NCI-H2107 treated with DMSO at 0.1 percent for 48 hours (cell line): ENCODE data around the gene PARL.
"Not testable (repeated sequence)": the region's sequence is repeated elsewhere in the genome, so short reads cannot be mapped to it uniquely, and the experiment has no call there.

Experiments
- DNase-seq: peaks from one replicate; lab custom pipeline; 2025; ENCODE audit not compliant: unreplicated experiment; lab: John Stamatoyannopoulos, UW

PARL gene

DNA sequence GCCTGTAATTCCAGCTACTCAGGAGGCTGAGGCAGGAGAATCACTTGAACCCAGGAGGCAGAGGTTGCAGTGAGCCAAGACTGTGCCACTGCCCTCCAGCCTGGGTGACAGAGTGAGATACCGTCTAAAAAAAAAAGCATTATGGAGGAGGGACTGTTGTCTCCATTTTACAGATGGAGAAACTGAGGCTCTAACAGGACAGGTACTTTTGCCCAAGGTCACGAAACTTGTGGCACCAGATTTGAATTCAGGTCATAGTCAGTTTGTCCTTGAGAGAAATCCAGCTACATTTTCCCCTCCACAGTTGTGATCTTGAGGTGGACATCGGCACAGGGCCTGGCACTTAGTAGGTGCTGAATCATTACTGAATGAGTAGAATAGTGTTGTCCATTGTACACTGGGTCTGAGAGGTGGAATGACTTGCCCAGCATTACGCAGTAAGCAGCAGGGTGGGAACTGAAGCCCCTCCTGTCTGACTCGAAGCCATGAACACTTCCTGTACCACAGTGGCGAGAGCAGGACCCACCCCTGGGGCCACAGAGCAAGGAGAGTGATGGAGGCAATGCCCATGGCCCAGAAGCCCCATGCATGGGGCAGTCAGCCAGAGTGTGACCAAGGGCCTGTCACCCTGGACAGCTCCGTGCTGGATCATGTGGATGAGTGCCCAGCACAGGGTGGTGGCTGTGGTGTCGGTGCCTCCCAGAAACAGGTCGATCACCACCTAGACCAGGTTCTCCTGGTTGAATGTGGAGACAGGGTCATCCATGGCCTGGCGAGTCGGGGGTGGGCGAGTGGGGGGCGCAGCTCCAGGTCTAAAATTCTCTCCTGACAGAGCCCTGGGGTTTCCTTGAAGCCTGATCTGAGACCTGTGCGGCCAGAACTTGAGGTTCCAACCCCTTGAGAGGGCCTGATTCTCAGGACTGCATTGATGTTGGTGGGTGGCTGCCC, 20.4 kb upstream of the PARL start:
- no peak for DNase-seq

DNA sequence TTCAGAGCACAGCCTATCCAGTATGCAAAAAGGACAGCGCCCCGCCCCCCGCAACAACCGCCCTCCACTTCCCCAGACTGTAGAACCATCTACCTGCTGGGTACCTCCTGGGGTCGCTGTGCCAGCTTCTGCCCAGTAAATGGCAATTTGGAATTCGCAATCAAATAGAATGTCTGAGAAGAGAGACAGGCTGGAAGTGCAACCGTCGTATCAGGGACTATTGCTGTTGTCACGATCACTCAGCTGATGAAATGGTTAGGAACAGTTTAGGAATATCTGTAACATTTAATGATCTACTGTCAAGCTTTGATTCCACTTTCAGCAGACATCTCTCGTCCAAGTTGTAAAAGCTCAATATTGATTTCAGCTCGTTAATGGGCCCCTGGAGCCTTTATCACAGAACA, 13.3 kb upstream of the PARL start:
- DNase-seq: no peak

DNA sequence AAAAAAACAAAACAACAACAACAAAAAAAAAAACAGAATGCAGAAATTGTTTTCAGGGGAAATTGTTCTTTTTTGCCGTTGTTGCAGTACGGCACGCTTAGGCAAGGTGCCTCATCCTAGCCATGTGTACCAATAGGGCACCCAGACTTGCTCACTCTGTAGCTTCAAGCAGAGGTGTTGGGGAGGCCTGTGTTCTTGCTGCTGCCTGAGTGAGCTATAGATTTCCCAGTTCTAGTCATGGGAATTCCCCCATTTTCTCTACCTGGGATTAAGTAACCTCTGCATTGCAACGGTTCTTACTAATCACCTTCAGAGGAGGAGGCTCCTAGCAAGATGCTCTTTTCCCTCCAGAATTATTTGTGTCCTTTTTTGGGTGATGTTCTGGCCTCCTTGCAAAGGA, 12.9 kb upstream of the PARL start:
- DNase-seq: no peak

DNA sequence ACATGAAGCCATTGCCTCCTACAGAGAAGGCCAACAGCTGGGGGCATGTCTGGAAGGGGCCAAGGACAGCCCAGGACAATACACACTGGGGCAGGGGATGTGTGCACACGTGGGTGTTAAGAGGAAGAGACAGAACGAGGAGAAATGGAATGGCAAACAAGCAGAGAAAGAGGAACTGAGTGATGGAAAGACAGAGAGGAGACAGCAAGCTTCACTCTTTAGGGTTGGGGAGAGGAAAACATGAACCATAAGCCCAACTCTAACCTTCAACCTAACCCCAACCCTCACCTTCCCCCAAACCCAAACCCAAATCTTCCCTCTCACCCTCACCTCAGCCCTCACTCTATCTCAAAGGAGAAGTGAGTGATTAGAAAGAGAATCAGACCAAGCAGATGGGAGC, 11.9 kb upstream of the PARL start:
- no peak for DNase-seq

DNA sequence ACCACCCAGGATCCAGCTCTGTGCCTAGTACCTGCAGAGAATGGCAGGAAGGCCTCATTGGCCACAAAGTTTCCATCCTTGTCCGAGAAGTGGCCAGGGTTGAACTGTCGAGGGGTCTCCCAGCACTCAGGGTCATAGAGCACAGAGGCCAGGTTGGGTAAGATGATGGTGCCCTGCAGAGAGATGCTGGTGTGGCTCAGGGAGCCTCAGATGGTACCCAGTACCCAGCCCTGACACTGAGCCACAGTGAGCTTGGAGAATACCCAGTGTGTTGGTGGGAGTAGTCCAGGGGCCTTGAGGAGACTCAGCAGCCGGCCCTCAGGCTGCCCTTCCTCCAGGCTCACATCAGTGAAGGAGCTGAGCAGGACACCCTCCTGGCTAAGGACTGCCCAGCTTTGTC, 11.5 kb upstream of the PARL start:
- DNase-seq: no peak

DNA sequence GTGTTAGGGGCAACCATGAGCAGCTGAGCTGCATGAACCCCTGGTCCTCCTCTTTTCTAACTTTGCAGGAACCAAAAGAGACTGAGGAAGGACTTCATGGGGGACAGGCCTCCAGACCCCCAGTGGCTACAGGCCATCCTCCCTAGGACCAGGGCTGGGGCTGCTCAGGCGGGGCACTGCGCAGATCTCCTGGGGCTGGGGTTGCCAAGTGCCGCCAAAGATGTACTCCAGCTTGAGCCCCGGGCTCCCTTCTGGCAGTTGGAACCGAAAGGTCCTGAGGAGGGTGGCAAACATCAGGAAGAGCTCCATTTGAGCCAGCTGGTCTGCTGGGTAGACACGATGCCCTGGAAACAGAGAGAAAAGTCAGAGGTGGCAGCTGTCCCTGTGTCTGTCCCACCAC, 11.1 kb upstream of the PARL start:
- no peak for DNase-seq

DNA sequence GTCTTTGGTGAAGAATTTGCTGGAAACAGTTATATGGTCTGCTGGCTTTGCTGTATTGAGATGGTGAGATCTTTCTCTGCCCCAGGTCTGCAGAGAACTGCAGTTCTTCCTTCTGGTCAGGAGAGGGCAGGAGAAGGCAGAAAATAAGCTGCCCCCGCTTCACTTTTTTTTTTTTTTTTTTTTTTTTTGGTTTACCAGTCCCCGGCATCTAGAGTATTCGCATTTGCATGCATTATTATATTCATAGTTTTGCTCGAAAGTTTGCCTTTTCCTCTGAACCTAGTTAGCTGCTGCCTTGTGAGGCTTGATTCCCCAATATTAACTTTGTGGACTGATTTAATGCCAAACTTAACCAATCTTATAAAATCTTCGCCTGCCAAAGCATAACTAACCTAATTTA, 10.6 kb upstream of the PARL start:
- peak; percentile 43 for DNase-seq

DNA sequence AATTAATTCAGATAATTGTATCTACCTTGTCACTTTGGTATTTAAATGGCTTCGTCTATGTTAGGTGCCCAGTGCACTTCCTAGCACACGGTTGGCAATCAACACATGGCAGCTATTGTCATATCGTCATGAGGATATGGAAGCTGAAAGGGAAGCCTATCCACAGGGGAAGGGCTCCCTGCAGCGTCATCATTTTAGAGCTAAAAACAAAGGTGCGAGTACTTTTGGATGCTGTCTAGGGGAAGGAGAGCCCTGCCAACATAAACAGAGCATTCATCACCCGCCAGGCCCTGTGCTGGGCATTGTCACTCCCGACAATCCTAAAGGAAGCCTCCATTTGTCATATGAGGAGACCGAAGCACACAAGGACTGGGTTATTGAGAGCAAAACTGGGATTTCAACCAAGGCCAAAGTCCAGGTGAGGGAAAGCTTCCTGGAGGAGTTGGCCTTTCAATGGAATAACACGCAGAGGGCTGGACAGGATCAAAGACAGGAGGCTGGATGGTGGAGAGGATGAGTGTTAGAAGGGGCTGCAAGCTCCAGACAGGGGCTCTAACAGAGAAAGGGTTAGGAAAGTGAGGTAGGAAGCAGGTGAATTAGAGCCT, 8.0 kb upstream of the PARL start:
- peak; percentile 31 for DNase-seq

DNA sequence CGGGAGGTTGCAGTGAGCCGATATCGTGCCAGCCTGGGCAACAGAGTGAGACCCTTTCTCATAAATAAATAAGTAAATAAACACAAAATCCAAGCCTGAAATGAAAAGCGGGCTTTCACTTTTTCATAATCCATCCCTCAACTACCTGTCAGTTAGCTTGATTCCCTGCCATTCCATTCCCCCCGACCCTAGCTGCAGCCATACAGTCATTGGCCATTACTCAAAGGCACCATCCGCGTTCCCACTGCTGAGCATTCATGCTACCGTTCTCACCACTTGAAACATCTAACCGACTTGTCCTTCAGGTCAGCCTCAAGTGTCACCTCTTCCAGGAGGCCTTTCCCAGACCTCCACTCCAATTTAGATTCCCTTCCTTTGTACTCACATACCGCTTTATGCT, 1.1 kb upstream of the PARL start:
- DNase-seq: no peak

DNA sequence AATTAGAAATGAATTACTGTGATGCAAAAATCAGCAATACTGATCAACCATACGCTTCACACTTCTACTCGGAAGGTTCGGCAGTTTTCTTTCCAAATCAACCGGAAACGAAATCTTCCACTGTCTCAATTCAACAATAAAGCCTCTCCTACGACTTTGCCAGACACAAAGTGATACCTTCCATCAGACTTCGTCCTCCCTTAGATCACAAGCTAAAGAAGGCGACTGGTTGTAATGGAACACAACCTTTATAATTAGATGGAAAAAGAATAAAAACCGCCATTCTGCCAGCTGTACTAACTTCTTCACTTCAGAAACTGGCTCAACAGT, 618 bp downstream of the PARL start:
- no peak for DNase-seq

DNA sequence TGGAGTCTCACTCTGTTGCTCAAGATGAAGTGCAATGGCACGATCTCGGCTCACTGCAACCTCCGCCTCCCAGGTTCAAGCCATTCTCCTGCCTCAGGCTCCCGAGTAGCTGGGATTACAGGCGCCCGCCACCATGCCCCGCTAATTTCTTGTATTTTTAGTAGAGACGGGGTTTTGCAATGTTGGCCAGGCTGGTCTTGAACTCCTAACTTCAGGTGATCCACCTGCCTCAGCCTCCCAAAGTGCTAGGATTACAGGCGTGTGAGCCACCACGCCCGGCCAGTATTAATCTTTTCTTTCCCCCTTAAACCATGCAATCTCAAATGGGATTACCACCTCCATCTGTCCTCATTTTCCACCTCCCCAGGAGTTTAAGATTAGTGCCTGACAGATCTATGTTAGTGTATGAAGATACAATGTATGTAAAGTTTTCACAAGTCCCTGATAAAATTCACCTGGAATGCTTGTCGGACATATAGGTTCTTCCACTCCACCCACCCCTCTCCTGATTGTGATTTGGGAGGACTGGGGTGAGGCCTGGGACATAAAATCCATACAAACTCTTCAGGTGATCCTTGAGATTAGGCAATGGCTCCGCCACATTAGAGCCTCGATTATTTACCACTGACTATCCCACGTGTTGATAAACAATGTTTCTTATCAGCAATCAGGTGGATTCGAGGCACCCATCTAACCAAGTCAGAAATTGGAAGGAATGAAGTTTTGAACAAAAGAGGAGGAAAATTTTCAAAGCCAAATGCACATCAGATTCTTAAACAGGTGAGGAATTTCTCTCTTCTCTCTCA, 1.2 kb downstream of the PARL start:
- DNase-seq: no peak

DNA sequence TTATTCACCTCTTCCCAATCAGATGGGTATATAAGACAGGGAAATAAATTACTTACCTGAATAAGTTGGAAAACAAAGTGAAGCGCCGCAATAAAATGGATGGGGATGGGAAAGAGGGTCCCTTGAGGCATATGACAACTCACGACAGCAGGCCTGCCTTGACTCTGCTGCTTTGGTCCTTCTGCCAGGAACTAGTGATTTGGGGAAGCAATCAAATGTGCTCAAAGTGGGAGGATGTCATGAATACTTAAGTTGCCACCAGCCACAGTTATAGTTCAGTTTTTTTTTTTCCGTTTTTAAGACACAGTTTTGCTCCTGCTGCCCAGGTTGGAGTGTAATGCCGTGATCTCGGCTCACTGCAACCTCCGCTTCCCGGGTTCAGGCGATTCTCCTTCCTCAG, 4.6 kb downstream of the PARL start:
- no peak for DNase-seq

DNA sequence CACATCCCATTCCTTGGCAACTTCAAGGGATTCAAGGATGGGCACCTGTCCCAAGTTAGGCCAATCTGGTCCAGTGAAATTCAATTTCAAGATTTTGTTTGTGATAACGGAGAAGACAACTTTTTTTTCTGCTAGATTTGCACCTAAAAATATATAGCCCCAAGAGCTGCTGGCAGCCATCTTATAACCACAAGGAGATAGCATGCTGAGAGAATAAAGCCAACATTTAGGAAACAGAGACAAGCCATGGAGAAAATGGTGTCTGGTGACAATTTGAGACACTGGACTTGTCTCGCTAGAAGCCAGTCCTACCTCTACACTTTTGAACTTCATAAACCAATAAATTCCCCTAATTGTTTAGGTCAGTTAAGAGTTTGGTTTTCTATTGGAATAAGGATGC, 5.4 kb downstream of the PARL start:
- DNase-seq: no peak

DNA sequence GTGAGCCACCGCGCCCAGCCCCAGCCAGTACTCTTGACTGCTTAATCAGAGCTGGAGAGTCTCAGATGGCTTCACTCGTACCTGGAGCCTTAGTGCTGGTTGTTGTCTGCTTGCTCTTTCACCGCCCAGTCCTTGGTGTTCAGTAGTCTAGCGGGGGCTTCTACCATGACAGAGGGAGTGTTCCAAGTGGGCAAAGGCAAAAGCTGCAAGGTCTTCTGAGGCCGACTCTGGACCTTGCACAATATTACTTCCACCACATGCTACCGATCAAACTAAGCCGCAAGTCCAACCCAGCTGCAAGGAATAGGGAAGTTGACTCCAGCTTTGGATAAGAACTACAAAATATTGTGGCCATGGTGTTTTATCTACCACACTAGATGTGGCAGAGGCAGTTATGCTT, 6.6 kb downstream of the PARL start:
- no peak for DNase-seq

DNA sequence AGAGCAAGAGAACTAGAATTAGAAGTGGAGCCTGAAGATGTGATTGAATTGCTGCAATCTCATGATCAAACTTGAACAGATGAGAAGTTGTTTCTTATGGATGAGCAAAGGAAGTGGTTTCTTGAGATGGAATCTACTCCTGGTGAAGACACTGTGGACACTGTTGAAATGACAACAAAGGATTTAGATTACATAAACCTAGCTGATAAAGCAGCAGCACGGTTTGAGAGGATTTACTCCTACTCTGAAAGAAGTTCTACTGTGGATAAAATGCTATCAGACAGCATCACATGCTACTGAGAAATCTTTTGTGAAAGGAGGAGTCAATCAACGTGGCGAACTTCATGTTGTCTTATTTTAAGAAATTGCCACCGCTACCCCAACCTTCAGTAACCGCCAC, 7.5 kb downstream of the PARL start:
- DNase-seq: not testable (repeated sequence)

DNA sequence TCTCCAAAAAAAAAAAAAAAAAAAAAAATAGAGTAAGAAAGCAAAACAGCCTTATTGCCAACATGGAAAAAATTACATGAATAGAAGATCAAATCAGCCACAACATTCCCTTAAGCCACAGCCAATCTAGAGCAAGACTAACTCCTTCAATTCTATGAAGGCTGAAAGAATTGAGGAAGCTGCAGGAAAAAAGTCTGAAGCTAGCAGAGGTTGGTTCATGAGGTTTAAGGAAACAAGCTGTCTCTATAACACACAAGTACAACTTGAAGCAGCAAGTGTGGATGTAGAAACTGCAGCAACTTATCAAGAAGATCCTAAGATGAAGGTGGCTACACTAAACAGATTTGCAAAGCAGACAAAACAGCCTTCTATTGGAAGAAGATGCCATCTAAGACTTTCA, 9.3 kb downstream of the PARL start:
- no peak for DNase-seq

DNA sequence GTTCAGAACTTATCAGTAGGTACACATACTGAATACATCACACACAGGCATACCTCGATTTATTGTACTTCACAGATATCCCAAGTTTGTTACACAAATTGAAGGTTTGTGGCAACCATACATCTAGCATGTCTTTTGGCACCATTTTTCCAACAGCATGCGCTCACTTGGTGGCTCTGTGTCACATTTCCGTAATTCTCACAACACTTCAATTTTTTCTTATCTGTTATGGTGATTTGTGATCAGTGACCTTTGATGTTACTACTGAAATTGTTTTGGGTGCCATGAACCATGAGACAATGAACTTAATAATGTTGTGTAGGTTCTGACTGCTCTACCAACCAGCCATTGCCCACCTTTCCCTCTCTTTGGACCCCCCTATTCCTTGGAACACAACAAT, 10.8 kb downstream of the PARL start:
- DNase-seq: no peak

DNA sequence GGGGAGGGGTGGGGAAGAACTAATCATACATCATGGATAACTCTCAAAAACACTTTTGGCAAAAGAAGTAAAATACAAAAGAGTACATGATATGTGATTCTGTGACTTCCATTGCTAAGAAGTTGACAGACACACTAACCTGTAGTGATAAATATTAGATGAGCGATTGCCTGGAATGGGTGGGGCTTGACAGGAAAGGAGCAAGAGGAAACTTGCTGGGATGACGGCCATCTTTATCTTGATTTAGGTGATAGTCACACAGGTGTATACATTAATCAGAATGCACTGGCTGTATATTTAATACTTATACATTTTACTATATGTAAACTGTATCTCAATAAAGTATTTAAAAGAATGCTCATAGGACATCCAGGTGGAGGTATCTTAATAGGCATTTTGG, 13.1 kb downstream of the PARL start:
- no peak for DNase-seq

DNA sequence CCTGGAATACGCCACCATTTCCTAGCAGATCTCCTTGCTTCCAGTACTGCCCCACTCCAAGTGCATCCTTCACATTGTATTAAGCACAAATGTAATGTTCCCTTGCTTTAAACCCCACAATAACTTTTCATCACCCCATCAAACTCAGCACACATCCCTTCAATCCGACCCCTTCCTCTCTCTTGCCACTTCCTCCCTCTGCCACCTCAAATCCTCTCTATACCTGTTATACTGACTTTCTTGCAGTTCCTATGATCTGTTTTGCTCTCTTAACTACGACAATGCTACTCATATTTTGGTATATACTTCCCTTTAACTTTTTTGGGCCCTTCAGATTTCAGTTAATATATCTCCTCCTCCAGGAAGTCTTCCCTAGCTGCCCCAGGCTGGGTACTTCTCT, 14.1 kb downstream of the PARL start:
- no peak for DNase-seq

DNA sequence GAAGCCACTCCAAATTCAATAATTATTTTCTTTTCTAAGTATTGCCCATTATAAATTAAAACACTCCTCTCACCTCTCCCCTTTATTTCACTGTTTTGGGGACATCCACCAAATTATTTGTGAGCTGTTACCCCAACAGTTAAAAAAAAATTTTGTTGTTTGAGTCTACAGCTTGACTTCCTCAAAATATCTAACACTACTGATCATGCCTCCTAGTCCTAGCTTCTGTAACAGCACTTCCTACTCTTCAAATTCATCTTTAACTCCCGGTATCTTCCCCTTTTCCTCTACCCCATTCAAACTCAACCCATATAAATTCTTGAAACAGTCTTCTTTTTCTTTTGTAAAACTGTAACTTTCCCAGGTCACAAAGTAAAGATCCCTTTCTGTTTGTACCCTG, 15.9 kb downstream of the PARL start:
- no peak for DNase-seq

DNA sequence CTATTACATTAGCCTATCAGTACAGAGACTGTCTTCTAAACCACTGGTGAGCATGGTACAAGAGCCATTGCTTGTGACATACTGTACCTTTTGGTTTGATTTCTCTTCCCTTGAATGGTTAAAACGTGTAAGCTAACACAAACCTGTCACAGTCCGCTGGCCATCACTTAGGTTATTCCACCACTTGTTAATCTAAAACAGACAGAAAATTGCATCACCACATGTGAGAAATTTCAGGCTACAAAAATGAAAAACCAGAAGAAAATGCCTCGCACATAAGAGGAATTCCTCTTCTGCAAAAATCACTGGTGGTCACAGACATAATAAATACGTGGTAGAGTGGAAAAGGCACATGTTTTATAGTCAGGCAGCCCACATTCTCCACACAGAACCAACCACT, 22.1 kb downstream of the PARL start:
- DNase-seq: no peak

DNA sequence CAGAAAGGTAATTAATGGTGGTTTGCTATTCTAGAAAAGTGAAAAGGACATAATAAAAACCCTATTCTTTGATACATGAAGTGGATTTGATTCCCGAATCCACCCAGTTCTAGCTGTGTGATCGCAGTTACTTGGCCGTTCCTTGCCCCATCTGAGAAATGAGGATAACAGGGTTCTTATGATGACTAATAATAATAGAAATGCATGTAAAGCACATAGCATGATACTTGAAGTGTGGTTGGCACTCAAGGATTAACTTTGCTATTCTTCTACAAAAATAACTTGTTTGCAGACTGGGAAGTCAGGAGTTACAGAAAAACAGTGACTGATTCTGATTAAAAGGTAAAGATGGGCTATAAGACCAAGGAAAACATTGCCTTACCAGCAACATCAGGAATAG, 26.8 kb downstream of the PARL start:
- no peak for DNase-seq
